ENCODE measurements around the gene VPS35L. TPM values are rescaled to one million over a fixed set of nuclear protein-coding genes. Genes with fewer than 3 reads are reported as not detected.
A peak's percentile ranks its signal among the peaks of the same experiment; 100 is the strongest.

Gene VPS35L
- total and polyA plus RNA-seq, 2 of the 13 experiments (the other 11 are each of a cell fraction or from before 2014, with no cell fraction given): 1.4 to 1.6 TPM

DNA sequence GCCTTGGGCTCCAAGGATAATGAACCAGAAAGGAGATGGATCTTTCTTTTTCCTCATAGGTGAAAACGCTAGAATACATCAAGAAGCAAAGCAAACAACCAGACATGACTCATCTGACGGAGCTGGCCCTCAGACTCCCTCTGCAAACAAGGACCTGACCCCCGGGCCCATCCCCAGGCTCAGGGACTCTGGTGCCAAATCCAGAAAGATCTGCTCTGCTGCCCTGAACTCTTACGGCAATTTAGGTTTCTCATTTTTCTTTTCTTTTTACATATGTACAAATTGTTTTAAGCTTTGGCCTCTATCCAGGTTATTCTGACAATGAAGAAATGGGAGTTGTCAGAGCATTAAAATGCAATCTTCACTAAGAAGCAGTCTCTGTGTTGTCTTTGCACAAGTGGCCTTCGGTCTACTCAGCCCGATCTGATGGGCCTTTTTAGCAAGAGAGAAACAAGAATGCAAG, 144.8 kb downstream of the VPS35L start (continued):
- TF ChIP-seq, protein P1, sequence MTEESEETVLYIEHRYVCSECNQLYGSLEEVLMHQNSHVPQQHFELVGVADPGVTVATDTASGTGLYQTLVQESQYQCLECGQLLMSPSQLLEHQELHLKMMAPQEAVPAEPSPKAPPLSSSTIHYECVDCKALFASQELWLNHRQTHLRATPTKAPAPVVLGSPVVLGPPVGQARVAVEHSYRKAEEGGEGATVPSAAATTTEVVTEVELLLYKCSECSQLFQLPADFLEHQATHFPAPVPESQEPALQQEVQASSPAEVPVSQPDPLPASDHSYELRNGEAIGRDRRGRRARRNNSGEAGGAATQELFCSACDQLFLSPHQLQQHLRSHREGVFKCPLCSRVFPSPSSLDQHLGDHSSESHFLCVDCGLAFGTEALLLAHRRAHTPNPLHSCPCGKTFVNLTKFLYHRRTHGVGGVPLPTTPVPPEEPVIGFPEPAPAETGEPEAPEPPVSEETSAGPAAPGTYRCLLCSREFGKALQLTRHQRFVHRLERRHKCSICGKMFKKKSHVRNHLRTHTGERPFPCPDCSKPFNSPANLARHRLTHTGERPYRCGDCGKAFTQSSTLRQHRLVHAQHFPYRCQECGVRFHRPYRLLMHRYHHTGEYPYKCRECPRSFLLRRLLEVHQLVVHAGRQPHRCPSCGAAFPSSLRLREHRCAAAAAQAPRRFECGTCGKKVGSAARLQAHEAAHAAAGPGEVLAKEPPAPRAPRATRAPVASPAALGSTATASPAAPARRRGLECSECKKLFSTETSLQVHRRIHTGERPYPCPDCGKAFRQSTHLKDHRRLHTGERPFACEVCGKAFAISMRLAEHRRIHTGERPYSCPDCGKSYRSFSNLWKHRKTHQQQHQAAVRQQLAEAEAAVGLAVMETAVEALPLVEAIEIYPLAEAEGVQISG (CRISPR knock-in tag; IDR thresholded peaks at IDR 0.05): 0 out of 2 replicates have a peak, but pooled peaks have one; percentile 39
- TF ChIP-seq ZBTB25 (CRISPR knock-in tag; IDR thresholded peaks at IDR 0.05) (0 out of 2 replicates have a peak, but pooled peaks have one; percentile 31), MIXL1 (CRISPR knock-in tag; IDR thresholded peaks at IDR 0.05) (0 out of 2 replicates have a peak, but pooled peaks have one; percentile 12), HOXD1 (CRISPR knock-in tag; IDR thresholded peaks at IDR 0.05) (no peak), KMT2B (CRISPR knock-in tag; IDR thresholded peaks at IDR 0.05) (peak; percentile 26; the same call in 1 of the 2 replicates), NFKBIZ (CRISPR knock-in tag; IDR thresholded peaks at IDR 0.05) (no peak), NCOA2 (CRISPR knock-in tag; IDR thresholded peaks at IDR 0.05) (0 out of 2 replicates have a peak, but pooled peaks have one; percentile 12), CHD4 (IDR thresholded peaks at IDR 0.05; ENCODE audit: borderline replicate concordance, low read length) (no peak), ZNF235 (CRISPR knock-in tag; IDR thresholded peaks at IDR 0.05; ENCODE audit: borderline replicate concordance) (no peak), ZNF605 (CRISPR knock-in tag; IDR thresholded peaks at IDR 0.05) (no peak), ZFP36L1 (CRISPR knock-in tag; IDR thresholded peaks at IDR 0.05) (no peak), HMG20A (CRISPR knock-in tag; IDR thresholded peaks at IDR 0.05; ENCODE audit: borderline replicate concordance) (peak; percentile 56; the same call in 1 of the 2 replicates), MTERF4 (CRISPR knock-in tag; IDR thresholded peaks at IDR 0.05) (no peak), ZNF441 (CRISPR knock-in tag; IDR thresholded peaks at IDR 0.05; ENCODE audit: borderline replicate concordance) (peak; percentile 86), RFX3 (CRISPR knock-in tag; IDR thresholded peaks at IDR 0.05) (no peak), PRPF4 (IDR thresholded peaks at IDR 0.05; ENCODE audit: low read depth, low read length, poor library complexity, severe bottlenecking) (no peak), ZNF263 (CRISPR knock-in tag; IDR thresholded peaks at IDR 0.05) (peak; percentile 48; the same call in 1 of the 2 replicates), SKI (IDR thresholded peaks at IDR 0.05; ENCODE audit: partially characterized antibody) (peak; percentile 61), JARID2 (CRISPR knock-in tag; IDR thresholded peaks at IDR 0.05; ENCODE audit: insufficient replicate concordance) (no peak), GMEB1 (CRISPR knock-in tag; IDR thresholded peaks at IDR 0.05; ENCODE audit: borderline replicate concordance) (0 out of 2 replicates have a peak, but pooled peaks have one; percentile 28)
- TF ChIP-seq, protein P2, sequence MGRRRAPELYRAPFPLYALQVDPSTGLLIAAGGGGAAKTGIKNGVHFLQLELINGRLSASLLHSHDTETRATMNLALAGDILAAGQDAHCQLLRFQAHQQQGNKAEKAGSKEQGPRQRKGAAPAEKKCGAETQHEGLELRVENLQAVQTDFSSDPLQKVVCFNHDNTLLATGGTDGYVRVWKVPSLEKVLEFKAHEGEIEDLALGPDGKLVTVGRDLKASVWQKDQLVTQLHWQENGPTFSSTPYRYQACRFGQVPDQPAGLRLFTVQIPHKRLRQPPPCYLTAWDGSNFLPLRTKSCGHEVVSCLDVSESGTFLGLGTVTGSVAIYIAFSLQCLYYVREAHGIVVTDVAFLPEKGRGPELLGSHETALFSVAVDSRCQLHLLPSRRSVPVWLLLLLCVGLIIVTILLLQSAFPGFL (CRISPR knock-in tag; IDR thresholded peaks at IDR 0.05): no peak

Measured in HepG2 (cell line).